ENCODE results near the gene MBNL1.
"Not testable (repeated sequence)": the region's sequence is repeated elsewhere in the genome, so short reads cannot be mapped to it uniquely, and the experiment has no call there.

Gene MBNL1

GRCh38 chr3:152350139-152350538 is 81.4 kb downstream of the MBNL1 start:
- DNase-seq (ENCODE audit: low spot score): no peak

DNA sequence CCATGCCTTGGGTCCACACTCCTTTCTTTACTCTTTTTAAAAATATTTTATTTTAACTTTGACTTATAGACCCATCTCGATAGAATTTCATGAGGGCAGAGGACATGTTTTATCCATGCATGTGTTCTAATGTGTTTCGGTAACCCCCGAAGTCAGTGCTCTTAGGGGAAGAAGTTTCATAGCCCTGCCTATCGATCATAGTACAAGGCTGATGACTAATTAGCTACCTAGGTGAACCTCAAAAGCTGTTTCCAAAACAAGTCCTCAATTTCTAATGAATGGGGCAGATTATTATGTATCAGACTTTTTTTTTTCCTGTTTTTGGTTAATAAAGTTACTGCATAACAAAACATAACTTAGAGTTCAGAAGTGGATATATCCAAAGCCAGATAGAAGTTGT is 82.0 kb downstream of the MBNL1 start:
- no peak for DNase-seq (ENCODE audit: low spot score)

DNA sequence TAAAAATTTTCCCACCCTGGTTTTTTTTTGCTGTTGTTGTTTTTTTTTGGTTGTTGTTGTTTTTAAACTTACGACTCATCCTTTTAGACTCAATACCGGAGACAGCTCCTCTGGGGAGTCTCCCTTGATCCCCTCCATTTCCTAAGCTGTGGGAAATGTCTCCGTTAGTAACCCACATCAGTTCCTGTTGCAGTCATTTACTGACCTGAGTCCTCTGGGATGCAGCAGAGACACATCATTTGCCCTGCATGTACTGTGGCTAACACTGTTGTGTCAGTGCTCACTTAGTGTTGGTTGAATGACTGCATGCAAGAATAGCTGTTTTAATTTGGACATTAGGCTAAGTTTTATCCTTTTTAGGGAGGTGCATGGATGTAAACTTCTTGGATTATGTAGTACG is 83.8 kb downstream of the MBNL1 start:
- DNase-seq (ENCODE audit: low spot score): no peak

GRCh38 chr3:152353578-152353977 is 84.8 kb downstream of the MBNL1 start:
- DNase-seq (ENCODE audit: low spot score): no peak

DNA sequence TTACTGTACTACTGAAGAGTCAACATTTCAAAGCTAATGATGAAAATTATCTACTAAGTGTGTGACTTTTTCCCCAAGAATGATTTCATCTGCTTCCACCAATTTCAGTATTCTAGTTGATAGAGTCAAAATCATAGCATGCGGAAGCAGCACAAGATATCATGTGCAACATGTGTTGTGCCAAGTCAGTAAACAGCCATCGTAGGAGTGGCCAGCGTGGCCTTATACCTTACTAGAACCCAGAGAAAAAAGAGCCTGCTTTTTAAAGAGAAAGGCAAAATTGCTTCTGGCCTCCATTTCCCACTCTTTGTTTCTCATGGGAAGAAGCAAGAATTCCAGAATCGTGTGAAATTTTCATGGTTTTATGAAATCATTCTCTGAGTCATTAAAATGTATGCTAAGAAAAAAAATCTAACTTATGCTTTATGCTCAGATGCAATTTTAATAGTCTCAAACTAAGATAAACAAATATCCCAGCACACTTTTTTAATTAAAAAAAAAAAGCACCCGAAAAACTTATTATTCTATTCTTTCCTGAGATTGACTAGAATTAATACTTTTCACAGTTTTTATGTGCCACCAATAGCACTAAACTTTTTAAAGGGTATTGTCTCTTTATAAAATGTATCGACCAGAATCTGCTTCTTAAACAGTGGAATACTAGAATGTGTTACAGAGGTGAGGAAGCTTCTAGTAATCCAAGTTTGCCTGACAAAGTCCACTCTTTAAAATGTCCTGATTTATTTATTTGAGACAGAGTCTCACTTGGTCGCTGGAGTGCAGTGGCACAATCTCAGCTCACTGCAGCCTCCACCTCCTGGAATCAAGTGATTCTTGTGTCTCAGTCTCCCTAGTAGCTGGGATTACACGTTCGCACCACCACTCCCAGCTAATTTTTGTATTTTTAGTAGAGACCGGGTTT is 87.3 kb downstream of the MBNL1 start:
- no peak for DNase-seq (ENCODE audit: low spot score)

- no peak for DNase-seq (ENCODE audit: low spot score)
These were observed 88.1 kb downstream of the MBNL1 start for GRCh38 chr3:152356870-152357276.

DNA sequence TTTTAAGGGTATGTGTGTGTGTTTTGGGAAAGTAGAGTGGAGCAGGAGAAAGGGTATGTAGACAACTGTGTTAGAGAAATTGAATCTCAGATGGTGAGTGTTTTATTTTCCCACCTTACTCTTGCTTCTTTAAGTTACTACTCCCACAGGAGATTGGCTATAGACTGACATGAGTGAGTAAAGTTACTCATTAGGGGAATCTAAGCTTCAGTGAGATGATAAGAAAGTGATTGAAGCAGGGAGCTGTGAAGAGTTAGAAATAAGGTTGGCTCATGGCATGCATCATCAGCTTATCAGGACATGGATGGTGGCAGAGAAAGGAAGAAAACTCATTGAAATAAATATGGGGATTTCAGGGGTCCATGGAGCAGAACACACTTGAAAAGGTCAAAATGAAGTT is 88.9 kb downstream of the MBNL1 start:
- DNase-seq (ENCODE audit: low spot score): no peak

GRCh38 chr3:152359385-152360248 is 90.9 kb downstream of the MBNL1 start:
- DNase-seq (ENCODE audit: low spot score): no peak

- DNase-seq (ENCODE audit: low spot score): no peak
These were observed 91.6 kb downstream of the MBNL1 start for GRCh38 chr3:152360302-152360701.

GRCh38 chr3:152360966-152361365 is 92.2 kb downstream of the MBNL1 start:
- DNase-seq (ENCODE audit: low spot score): no peak

GRCh38 chr3:152362086-152362485 is 93.4 kb downstream of the MBNL1 start:
- DNase-seq (ENCODE audit: low spot score): no peak

- DNase-seq (ENCODE audit: low spot score): no peak
These were observed 95.5 kb downstream of the MBNL1 start for GRCh38 chr3:152364237-152364636.

GRCh38 chr3:152365126-152365525 is 96.4 kb downstream of the MBNL1 start:
- no peak for DNase-seq (ENCODE audit: low spot score)

DNA sequence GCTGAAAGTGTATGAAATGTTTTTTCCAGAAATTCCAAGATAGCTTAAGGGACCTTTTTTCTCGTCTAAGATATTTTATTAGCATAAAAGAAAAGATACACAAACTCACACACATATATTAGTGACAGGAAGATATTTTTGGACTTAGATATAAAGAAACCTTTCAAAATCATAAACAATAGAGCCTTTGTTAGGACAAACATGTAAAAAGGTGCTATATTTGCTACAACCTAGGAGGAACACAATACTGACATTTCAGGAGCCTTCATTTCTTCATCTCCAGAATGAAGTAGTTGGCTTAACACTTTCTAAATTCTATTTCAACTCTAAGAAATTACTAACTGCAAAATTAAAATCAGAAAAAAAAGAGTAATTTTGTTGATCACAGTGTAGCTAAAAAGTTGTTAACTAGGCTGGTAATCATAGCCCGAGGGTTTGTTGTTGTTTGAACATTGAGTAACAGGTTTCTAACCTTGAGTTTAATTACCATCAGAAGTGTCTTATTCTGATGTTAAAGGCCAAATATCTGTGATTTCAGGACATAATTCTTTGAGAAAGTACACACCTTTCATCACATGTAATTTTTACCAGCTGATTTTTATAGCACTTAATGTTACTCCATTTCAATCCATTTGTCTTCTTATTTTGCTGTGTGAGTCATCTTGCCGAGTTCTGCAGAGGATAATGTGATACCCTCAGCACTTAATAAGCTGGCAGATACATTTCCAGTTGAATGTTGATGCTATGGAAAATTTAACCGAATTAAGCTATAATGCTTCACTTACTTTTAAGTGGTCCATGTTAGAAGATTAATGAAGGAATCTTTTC is 97.3 kb downstream of the MBNL1 start:
- no peak for DNase-seq (ENCODE audit: low spot score)

- not testable (repeated sequence) for DNase-seq (ENCODE audit: low spot score)
These were observed 98.5 kb downstream of the MBNL1 start for GRCh38 chr3:152367192-152367591.

GRCh38 chr3:152372633-152373032 is 103.9 kb downstream of the MBNL1 start:
- DNase-seq (ENCODE audit: low spot score): not testable (repeated sequence)

DNA sequence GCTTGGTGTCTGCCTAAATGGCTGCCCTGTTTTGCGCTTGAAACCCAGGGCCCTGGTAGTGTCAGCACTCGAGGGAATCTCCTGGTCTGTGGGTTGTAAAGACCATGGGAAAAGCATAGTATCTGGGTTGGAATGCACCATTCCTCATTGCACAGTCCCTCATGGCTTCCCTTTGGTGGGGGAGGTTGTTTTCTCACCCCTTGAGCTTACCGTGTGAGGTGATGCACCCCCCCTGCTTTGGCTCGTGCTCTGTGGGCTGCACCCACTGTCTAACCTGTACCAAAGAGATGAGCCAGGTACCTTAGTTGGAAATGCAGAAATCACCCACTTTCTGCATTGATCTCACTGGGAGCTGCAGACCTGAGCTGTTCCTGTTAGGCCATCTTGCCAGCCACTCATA is 104.7 kb downstream of the MBNL1 start:
- DNase-seq (ENCODE audit: low spot score): no peak

DNA sequence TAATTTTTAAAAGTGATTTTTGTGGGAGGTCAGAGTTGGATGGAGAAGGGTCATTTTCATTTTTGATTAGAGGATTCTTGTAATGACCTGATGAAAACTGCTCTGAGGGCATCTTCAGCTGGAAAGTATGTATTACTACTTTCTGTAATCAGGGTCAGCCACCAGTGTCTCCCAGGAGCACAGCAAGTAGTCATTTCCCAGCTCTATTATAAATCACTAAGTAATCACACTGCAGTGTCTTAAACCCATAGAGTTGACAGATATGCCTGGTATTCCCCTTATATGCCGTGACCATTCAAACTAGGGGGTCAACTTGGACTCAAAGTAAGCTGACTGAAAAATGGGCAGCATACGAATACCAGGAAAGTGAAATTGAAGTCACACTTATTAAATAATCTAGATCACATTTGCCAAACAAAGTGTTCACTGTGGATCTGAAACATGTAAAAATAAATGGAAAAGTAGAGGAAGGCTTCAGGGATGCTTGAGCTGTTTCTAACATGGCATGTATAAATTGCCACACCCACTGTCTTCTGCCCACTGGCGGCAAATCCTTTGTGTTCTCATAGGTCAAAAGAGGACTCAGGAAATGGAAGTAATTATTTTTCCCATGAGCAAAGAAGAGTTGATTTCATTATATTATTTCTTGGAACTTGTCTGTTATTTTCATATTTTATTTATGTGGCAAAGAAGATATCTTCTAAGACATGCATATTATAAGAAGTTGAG is 105.7 kb downstream of the MBNL1 start:
- DNase-seq (ENCODE audit: low spot score): no peak

DNA sequence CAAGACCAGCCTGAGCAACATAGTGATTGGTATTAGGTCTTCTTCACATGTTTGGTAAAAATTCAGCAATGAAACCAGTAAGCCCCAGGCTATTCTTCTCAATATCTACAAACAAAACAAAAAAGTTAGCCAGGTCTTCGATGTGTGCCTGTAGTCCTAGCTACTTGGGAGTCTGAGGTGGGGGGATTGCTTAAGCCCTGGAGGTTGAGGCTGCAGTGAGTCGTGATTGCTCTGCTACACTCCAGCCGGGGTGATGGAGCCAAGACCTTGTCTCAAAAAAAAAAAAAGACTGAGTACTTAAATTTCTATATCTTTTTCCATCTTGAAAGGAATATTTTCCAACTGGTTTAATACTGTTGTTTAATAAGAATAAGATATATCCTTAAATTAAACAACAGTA is 106.8 kb downstream of the MBNL1 start:
- no peak for DNase-seq (ENCODE audit: low spot score)

DNA sequence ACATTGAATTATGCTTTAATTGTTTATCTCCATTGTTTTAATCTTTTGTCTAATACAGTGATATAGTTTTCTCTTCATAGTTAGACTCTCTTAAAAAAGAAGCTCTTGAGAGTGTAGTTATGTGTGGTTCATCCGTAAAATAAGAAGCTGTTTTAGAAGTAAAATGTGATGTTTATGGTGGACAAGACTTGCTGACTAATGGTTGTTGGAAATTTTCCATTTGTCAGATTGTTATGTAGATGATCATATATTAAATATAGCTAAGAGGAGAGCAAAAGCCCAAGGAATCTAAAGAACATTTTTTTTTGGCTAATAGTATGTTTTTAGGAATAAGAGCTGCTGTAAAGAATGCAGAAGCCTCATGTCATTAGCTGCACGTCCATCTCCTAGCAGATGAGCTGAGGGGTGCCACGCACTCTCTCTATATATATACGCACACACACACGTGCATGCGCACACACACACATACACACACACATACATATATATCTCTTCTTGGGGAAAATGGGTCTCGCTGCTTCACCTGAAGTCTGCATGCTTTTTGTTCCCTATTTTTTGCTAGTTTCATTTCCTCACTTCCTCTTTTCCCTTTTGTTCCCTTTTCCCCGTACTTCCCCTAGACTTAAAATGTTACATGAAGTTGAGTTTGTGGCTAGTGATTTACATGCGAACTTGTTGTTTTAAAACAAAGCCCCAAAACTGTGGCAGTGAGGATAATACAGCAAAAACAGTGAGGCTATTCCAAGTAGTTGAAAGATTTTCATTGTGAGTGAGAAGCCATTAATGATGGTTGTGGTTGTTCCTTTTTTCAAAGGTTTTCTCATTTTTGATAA is 107.8 kb downstream of the MBNL1 start:
- DNase-seq (ENCODE audit: low spot score): no peak

- no peak for DNase-seq (ENCODE audit: low spot score)
These were observed 108.4 kb downstream of the MBNL1 start for GRCh38 chr3:152377184-152377570.
